Mesendoderm (in vitro differentiated cells): Measurements from ENCODE around the gene MTF1.

Experiments used
- DNase-seq: peaks from one replicate; pipeline ENCODE4 v3.0.0; 2013
- H2AK5ac ChIP-seq: 2 replicates; pipeline ENCODE4 v1.6.1; 2013; ENCODE audit warnings: low read length, inconsistent platforms
- H2BK120ac ChIP-seq: 2 replicates; pipeline ENCODE4 v1.6.1; 2013; ENCODE audit warnings: low read depth, mild to moderate bottlenecking, low read length, moderate library complexity, mixed read lengths
- H2BK15ac ChIP-seq: replicated peaks from 2 replicates; pipeline ENCODE4 v1.6.1; 2013; ENCODE audit warnings: low read depth, mild to moderate bottlenecking, moderate library complexity
- H2BK5ac ChIP-seq: 2 replicates; pipeline ENCODE4 v1.6.1; 2013; ENCODE audit warnings: low read length, inconsistent platforms
- H3K18ac ChIP-seq: 2 replicates; pipeline ENCODE4 v1.6.1; 2013; ENCODE audit warnings: mild to moderate bottlenecking, low read length, mixed read lengths
- H3K23ac ChIP-seq: one replicate; pipeline ENCODE4 v1.6.1; 2013; ENCODE audit warnings: low read length
- H3K27ac ChIP-seq: 2 replicates; pipeline ENCODE4 v1.5.1; 2013; ENCODE audit warnings: low read depth, mild to moderate bottlenecking, inconsistent platforms, low read length, moderate library complexity
- H3K27me3 ChIP-seq: 2 replicates; pipeline ENCODE4 v1.6.1; 2013; ENCODE audit warnings: low read length, control low read depth, mild to moderate bottlenecking, inconsistent platforms; ENCODE audit not compliant: insufficient read depth, poor library complexity
- H3K36me3 ChIP-seq: 2 replicates; pipeline ENCODE4 v1.6.1; 2013; ENCODE audit warnings: low read length, inconsistent platforms; ENCODE audit not compliant: control insufficient read depth, insufficient read depth
- H3K4ac ChIP-seq: one replicate; pipeline ENCODE4 v1.6.1; 2013; ENCODE audit warnings: low read depth, mild to moderate bottlenecking, low read length, moderate library complexity
- H3K4me1 ChIP-seq: 2 replicates; pipeline ENCODE4 v1.6.1; 2013; ENCODE audit warnings: low read depth, low read length, inconsistent platforms; ENCODE audit not compliant: control insufficient read depth
- H3K4me2 ChIP-seq: 2 replicates; pipeline ENCODE4 v1.6.1; 2013; ENCODE audit warnings: low read length
- H3K4me3 ChIP-seq: 2 replicates; pipeline ENCODE4 v1.5.1; 2013; ENCODE audit warnings: mild to moderate bottlenecking, low read length
- H3K56ac ChIP-seq: one replicate; pipeline ENCODE4 v1.6.1; 2013; ENCODE audit warnings: low read length
- H3K79me1 ChIP-seq: 2 replicates; pipeline ENCODE4 v1.6.1; 2013; ENCODE audit warnings: low read length, inconsistent platforms
- H3K79me2 ChIP-seq: 2 replicates; pipeline ENCODE4 v1.6.1; 2013; ENCODE audit warnings: mild to moderate bottlenecking, low read length; ENCODE audit not compliant: control insufficient read depth, insufficient read depth
- H3K9ac ChIP-seq: 2 replicates; pipeline ENCODE4 v1.6.1; 2013; ENCODE audit warnings: low read length, inconsistent platforms
- H4K5ac ChIP-seq: one replicate; pipeline ENCODE4 v1.6.1; 2013; ENCODE audit warnings: low read length
- H4K8ac ChIP-seq: one replicate; pipeline ENCODE4 v1.6.1; 2013; ENCODE audit warnings: low read depth, mild to moderate bottlenecking, control low read depth, low read length, moderate library complexity
- WGBS: extraction: QIAGEN DNeasy Blood & Tissue Kit; methylation state at CpG from one replicate; pipeline ENCODE4 v1.1.7; 2013; ENCODE audit warnings: low lambda C conversion rate, missing lambda C conversion rate; ENCODE audit not compliant: insufficient coverage; ENCODE audit errors: extremely low coverage; 5-methylcytosine and 5-hydroxymethylcytosine counted together

MTF1 gene

GRCh38 chr1:37839676-37840075, 19.7 kb downstream of the MTF1 start:
- H3K27ac ChIP-seq, result no peak overlapping the region
- WGBS, result no CpG with 5 or more reads among the region's 10 CpGs
- H3K4me3 ChIP-seq, result no peak overlapping the region
- no peaks in the 10 kb centered on the region for H3K79me2 ChIP-seq
- H3K4me2 ChIP-seq, result no peak overlapping the region
- no peak overlapping the region for H3K4ac ChIP-seq
- no peaks in the 10 kb centered on the region for H3K79me1 ChIP-seq
- no peak overlapping the region for H3K56ac ChIP-seq
- H2BK120ac ChIP-seq, result no peak overlapping the region
- H3K36me3 ChIP-seq, result peaks cover 1% of the 10 kb centered on the region
- no peak for DNase-seq
- no peak overlapping the region for H4K5ac ChIP-seq
- no peaks in the 10 kb centered on the region for H3K27me3 ChIP-seq
- no peak overlapping the region for H3K9ac ChIP-seq
- no peak overlapping the region for H2AK5ac ChIP-seq
- no peak overlapping the region for H4K8ac ChIP-seq
- H3K4me1 ChIP-seq, result no peaks in the 10 kb centered on the region
- no peak overlapping the region for H3K18ac ChIP-seq
- H2BK5ac ChIP-seq, result no peak overlapping the region
- no peak overlapping the region for H2BK15ac ChIP-seq
- H3K23ac ChIP-seq, result no peak overlapping the region

GRCh38 chr1:37836788-37837187, 22.6 kb downstream of the MTF1 start:
- Histone ChIP-seq H3K4me1 (no peaks in the 10 kb centered on the region), H2BK15ac (no peak overlapping the region), H3K18ac (no peak overlapping the region), H2BK5ac (no peak overlapping the region), H3K79me1 (no peaks in the 10 kb centered on the region), H3K27ac (no peak overlapping the region), H4K8ac (no peak overlapping the region), H4K5ac (no peak overlapping the region), H3K27me3 (no peaks in the 10 kb centered on the region), H2BK120ac (no peak overlapping the region), H3K4me3 (no peak overlapping the region), H3K9ac (no peak overlapping the region), H3K4ac (no peak overlapping the region), H3K56ac (no peak overlapping the region), H3K4me2 (no peak overlapping the region), H3K23ac (no peak overlapping the region), H3K79me2 (no peaks in the 10 kb centered on the region), H3K36me3 (peaks cover 3% of the 10 kb centered on the region), H2AK5ac (no peak overlapping the region)
- no CpG with 5 or more reads among the region's 3 CpGs for WGBS
- DNase-seq, result no peak

GRCh38 chr1:37831809-37832208, 27.6 kb downstream of the MTF1 start:
- Histone ChIP-seq H3K4ac (no peak overlapping the region), H3K4me2 (no peak overlapping the region), H3K56ac (no peak overlapping the region), H2BK15ac (no peak overlapping the region), H3K36me3 (peaks cover 4% of the 10 kb centered on the region), H3K27me3 (no peaks in the 10 kb centered on the region), H3K4me1 (no peaks in the 10 kb centered on the region), H3K23ac (no peak overlapping the region), H3K79me1 (no peaks in the 10 kb centered on the region), H4K8ac (no peak overlapping the region), H2BK120ac (no peak overlapping the region), H4K5ac (no peak overlapping the region), H3K4me3 (no peak overlapping the region), H3K18ac (no peak overlapping the region), H3K27ac (no peak overlapping the region), H3K9ac (no peak overlapping the region), H2AK5ac (no peak overlapping the region), H2BK5ac (no peak overlapping the region), H3K79me2 (no peaks in the 10 kb centered on the region)
- DNase-seq, result no peak
- no CpG with 5 or more reads among the region's 2 CpGs for WGBS

GRCh38 chr1:37831109-37831508, 28.3 kb downstream of the MTF1 start:
- H3K27me3 ChIP-seq, result no peaks in the 10 kb centered on the region
- H2AK5ac ChIP-seq, result no peak overlapping the region
- no peak overlapping the region for H3K23ac ChIP-seq
- no peak overlapping the region for H2BK5ac ChIP-seq
- no peak overlapping the region for H3K18ac ChIP-seq
- H2BK120ac ChIP-seq, result no peak overlapping the region
- no peak for DNase-seq
- WGBS, result 100% methylated on average over 1 of the region's 4 CpGs
- H3K79me1 ChIP-seq, result no peaks in the 10 kb centered on the region
- no peak overlapping the region for H3K56ac ChIP-seq
- no peak overlapping the region for H3K9ac ChIP-seq
- no peak overlapping the region for H4K5ac ChIP-seq
- peaks cover 4% of the 10 kb centered on the region for H3K36me3 ChIP-seq
- H3K4me1 ChIP-seq, result no peaks in the 10 kb centered on the region
- H2BK15ac ChIP-seq, result no peak overlapping the region
- H3K4me3 ChIP-seq, result no peak overlapping the region
- no peaks in the 10 kb centered on the region for H3K79me2 ChIP-seq
- no peak overlapping the region for H3K4ac ChIP-seq
- no peak overlapping the region for H4K8ac ChIP-seq
- no peak overlapping the region for H3K27ac ChIP-seq
- no peak overlapping the region for H3K4me2 ChIP-seq

- Histone ChIP-seq H3K23ac (no peak overlapping the region), H3K27me3 (no peaks in the 10 kb centered on the region), H2BK5ac (no peak overlapping the region), H3K79me1 (no peaks in the 10 kb centered on the region), H3K56ac (no peak overlapping the region), H3K4me2 (no peak overlapping the region), H3K4me1 (no peaks in the 10 kb centered on the region), H3K18ac (no peak overlapping the region), H3K9ac (no peak overlapping the region), H4K8ac (no peak overlapping the region), H2BK15ac (no peak overlapping the region), H2BK120ac (no peak overlapping the region), H3K4me3 (no peak overlapping the region), H3K79me2 (no peaks in the 10 kb centered on the region), H3K36me3 (peaks cover 4% of the 10 kb centered on the region), H3K4ac (no peak overlapping the region), H3K27ac (no peak overlapping the region), H4K5ac (no peak overlapping the region), H2AK5ac (no peak overlapping the region)
- no CpG with 5 or more reads among the region's 12 CpGs for WGBS
- no peak for DNase-seq
These were observed 30.9 kb downstream of the MTF1 start for GRCh38 chr1:37828410-37829074.

GRCh38 chr1:37825506-37825905, 33.9 kb downstream of the MTF1 start:
- H3K23ac ChIP-seq, result no peak overlapping the region
- no peak for DNase-seq
- no peaks in the 10 kb centered on the region for H3K27me3 ChIP-seq
- no peak overlapping the region for H2BK15ac ChIP-seq
- no CpG with 5 or more reads among the region's 2 CpGs for WGBS
- H3K79me1 ChIP-seq, result no peaks in the 10 kb centered on the region
- H3K36me3 ChIP-seq, result peaks cover 4% of the 10 kb centered on the region
- no peak overlapping the region for H2AK5ac ChIP-seq
- H3K4me1 ChIP-seq, result no peaks in the 10 kb centered on the region
- no peak overlapping the region for H2BK120ac ChIP-seq
- H3K27ac ChIP-seq, result no peak overlapping the region
- no peak overlapping the region for H3K9ac ChIP-seq
- H3K4ac ChIP-seq, result no peak overlapping the region
- H3K56ac ChIP-seq, result no peak overlapping the region
- H4K8ac ChIP-seq, result no peak overlapping the region
- no peak overlapping the region for H3K4me3 ChIP-seq
- H2BK5ac ChIP-seq, result no peak overlapping the region
- H4K5ac ChIP-seq, result no peak overlapping the region
- H3K18ac ChIP-seq, result no peak overlapping the region
- no peak overlapping the region for H3K4me2 ChIP-seq
- no peaks in the 10 kb centered on the region for H3K79me2 ChIP-seq
